ENCODE measurements around the gene CNKSR3.

The CNKSR3 gene

DNA sequence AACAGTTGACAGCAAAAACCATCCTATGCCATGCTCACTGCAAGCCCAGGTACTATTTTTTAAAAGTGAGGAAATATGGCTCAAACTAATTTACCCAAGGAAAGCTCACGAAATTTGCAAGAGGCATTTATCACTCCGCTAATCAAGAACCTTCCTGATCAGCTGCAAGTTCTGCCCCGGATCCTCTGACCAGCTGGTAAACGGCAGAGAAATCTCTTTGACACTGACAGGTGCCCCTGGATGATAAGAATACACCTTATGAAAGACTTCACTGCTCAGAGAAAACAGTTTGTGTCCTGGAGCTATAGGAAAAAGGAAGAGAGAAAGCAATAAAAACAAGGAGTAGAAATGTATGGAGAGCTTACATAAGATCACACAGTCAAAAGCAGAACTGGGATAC, 6.4 kb downstream of the CNKSR3 start:
- Mint-ChIP-seq H3K36me3 (ENCODE audit: low read depth) (no peaks in the 10 kb centered on the region), H3K4me3 (no peak overlapping the region), H3K27me3 (peaks cover 15% of the 10 kb centered on the region), H3K4me1 (ENCODE audit: low read depth) (peaks cover 15% of the 10 kb centered on the region), H3K27ac (no peak overlapping the region), H3K9me3 (no peaks in the 10 kb centered on the region)
- intact Hi-C loops (cut with micrococcal nuclease): no loop called here

DNA sequence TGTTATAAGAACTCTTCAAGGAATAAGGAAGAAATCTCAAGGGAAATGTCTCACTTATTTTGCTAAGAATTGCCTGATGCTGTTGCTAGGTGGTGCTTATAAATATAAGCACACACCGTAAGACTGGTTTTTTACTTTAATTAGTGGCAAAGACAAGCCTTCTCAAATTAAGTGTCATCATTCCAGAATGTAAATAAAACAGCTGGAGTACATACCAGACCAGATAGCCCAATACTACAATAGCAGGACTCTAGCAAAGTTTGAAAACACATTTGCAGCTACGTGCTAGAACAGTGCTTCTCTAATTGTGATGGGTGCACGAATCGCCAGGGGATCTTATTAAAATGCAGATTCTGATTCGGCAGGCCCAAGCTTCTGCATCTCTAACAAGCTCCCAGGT, 6.8 kb downstream of the CNKSR3 start:
- H3K36me3 Mint-ChIP-seq (ENCODE audit: low read depth): no peaks in the 10 kb centered on the region
- H3K4me1 Mint-ChIP-seq (ENCODE audit: low read depth): peaks cover 10% of the 10 kb centered on the region
- intact Hi-C loops (cut with micrococcal nuclease): no loop called here
- peaks cover 11% of the 10 kb centered on the region for H3K27me3 Mint-ChIP-seq
- H3K4me3 Mint-ChIP-seq: no peak overlapping the region
- H3K27ac Mint-ChIP-seq: no peak overlapping the region
- no peaks in the 10 kb centered on the region for H3K9me3 Mint-ChIP-seq

DNA sequence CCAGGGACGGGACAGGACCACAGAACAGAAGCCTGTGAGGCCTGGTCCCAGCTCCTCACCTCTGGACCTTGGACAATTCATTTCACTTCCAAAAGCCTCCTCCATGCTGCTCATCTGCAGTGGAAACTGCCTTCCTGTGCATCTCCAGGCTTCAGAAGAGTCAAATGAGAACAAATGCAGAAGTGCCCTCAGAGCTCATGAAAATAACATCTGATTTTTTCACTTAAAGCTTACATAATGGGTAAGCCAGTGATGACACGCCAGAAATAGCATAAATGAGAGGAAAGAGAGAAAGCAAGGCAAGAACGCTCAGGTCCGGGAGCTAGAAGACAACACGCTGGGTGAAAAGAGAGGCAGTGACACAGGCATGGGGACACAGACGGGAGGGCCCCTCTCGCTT, 7.9 kb downstream of the CNKSR3 start:
- intact Hi-C loops (cut with micrococcal nuclease): no loop called here
- Mint-ChIP-seq H3K27me3 (peaks cover 7% of the 10 kb centered on the region), H3K9me3 (no peaks in the 10 kb centered on the region), H3K36me3 (ENCODE audit: low read depth) (no peaks in the 10 kb centered on the region), H3K4me1 (ENCODE audit: low read depth) (peaks cover 10% of the 10 kb centered on the region), H3K27ac (no peak overlapping the region), H3K4me3 (no peak overlapping the region)

DNA sequence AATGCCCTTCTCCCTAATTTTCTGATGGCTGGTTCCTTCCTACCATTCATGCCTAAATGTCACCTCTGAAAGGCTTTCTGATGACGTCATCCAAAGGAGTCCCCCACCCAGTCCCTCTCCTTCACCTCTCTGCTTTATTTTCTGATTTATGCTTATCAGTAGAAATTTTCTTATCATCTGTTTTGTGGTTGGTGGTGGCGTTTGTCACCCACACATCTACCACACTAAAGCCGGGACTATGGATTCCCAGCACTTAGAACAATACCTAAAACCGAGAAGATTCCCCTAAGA, 9.0 kb downstream of the CNKSR3 start:
- H3K9me3 Mint-ChIP-seq: no peaks in the 10 kb centered on the region
- intact Hi-C loops (cut with micrococcal nuclease): no loop called here

DNA sequence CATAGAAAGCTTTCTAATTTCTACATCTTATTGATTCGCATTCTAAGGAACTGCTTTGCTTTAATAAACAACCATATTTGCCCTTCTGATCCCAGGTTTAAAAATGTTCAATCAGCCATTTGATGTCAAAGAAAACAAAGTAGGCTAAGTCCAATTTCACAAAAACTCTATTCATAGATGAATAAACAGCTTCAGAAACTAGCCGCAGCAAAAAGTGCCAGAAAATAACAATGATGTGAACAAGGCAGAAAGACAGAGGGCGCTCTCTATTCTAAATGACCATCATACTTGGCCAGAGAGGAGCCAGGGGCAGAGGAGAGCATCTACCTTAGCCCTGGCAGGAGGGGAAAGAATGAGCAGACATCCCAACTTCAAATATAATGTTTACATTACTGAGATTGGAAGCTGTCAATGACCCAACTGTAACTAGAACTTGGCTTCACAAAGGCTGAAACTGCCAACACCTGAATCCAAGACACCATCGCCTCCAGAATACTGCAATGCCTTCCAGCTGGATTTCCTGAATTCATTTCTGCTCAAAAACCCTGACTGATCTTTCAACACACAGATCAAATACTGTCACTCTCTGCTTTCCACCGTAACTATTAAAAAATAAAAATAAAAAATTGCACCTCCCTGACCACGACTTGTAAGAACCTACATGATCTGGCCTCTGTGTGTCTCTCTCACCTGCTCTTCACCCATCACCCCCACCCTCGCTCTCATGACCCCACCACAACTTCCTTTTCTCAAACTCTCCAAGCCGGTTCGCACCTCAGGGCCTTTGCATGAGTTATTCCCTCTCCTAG, 9.5 kb downstream of the CNKSR3 start:
- peaks cover 10% of the 10 kb centered on the region for H3K4me1 Mint-ChIP-seq (ENCODE audit: low read depth)
- H3K27ac Mint-ChIP-seq: no peak overlapping the region
- H3K4me3 Mint-ChIP-seq: no peak overlapping the region
- H3K27me3 Mint-ChIP-seq: peaks cover 3% of the 10 kb centered on the region
- no peaks in the 10 kb centered on the region for H3K36me3 Mint-ChIP-seq (ENCODE audit: low read depth)
- intact Hi-C loops (cut with micrococcal nuclease): no loop called here
- no peaks in the 10 kb centered on the region for H3K9me3 Mint-ChIP-seq

More for the DNA sequence above, 9.0 kb downstream of the CNKSR3 start:
- Mint-ChIP-seq H3K36me3 (ENCODE audit: low read depth) (no peaks in the 10 kb centered on the region), H3K4me1 (ENCODE audit: low read depth) (peaks cover 10% of the 10 kb centered on the region), H3K27ac (no peak overlapping the region), H3K4me3 (no peak overlapping the region), H3K27me3 (peaks cover 6% of the 10 kb centered on the region)

DNA sequence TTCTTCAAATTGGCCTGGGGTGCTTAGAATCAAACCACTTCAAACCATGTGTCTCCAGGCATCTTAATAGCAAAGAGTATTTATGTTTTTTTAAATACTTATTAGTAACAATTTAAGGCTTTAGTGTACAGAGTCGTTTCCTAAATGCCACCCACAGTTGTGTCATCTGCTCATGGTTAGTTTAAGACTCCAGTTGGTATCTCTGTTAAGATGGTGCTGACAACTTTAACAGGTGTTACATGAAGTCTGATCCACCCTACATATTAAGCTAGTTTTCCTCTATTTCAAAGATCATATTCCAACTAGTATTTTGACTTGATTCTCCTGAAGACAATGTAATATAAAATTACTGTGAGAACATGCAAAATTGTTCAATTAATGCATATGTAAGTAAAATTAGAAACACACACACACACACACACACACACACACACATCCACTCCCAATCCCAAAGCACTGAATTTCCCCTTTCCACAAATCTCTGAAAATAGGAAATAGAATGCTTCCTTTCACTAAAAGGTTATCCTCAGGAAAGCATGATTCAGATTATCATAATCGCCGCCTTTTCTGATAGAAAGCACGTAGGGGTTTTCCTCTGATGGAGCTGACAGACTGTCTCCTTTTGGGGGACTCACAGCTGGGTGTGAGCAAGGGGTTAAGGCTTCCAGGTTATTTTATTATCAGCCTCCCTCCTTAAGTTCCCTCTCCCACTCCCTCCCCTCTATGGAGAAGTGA, 10.5 kb downstream of the CNKSR3 start:
- Mint-ChIP-seq H3K4me1 (ENCODE audit: low read depth) (peaks cover 10% of the 10 kb centered on the region), H3K4me3 (no peak overlapping the region), H3K36me3 (ENCODE audit: low read depth) (no peaks in the 10 kb centered on the region), H3K27me3 (peaks cover 2% of the 10 kb centered on the region), H3K27ac (no peak overlapping the region), H3K9me3 (no peaks in the 10 kb centered on the region)
- intact Hi-C loops (cut with micrococcal nuclease): no loop called here

DNA sequence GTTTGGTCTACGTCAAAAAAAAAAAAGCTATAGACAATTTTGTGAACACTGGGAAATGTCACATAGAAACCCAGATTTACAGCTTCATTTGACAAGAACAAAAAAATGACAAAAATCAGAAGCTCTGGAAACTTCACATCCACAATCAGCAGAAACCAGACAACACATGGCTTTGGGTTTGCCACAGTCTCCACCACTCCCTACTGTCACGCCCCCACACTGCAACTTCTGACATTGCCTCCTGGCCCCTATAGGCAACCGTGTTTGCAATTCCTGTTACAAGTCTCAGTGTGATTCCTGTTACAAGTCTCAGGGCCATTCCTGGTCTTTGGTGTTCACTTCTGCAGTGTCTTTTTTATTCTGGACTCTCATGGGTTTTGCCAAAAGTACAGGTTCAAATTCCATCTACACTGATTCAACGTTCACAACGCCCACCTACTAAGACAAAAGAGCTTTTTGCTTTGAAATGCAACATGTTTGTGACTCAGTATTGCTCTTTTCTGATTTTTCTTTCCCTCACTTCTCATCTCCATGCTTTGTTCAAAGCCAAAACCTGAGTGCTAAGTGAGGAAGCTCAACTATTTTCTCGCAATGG, 12.0 kb downstream of the CNKSR3 start:
- no peak overlapping the region for H3K27ac Mint-ChIP-seq
- peaks cover 5% of the 10 kb centered on the region for H3K4me1 Mint-ChIP-seq (ENCODE audit: low read depth)
- intact Hi-C loops (cut with micrococcal nuclease): no loop called here
- peaks cover 2% of the 10 kb centered on the region for H3K27me3 Mint-ChIP-seq
- H3K9me3 Mint-ChIP-seq: no peaks in the 10 kb centered on the region
- H3K36me3 Mint-ChIP-seq (ENCODE audit: low read depth): no peaks in the 10 kb centered on the region
- H3K4me3 Mint-ChIP-seq: no peak overlapping the region

DNA sequence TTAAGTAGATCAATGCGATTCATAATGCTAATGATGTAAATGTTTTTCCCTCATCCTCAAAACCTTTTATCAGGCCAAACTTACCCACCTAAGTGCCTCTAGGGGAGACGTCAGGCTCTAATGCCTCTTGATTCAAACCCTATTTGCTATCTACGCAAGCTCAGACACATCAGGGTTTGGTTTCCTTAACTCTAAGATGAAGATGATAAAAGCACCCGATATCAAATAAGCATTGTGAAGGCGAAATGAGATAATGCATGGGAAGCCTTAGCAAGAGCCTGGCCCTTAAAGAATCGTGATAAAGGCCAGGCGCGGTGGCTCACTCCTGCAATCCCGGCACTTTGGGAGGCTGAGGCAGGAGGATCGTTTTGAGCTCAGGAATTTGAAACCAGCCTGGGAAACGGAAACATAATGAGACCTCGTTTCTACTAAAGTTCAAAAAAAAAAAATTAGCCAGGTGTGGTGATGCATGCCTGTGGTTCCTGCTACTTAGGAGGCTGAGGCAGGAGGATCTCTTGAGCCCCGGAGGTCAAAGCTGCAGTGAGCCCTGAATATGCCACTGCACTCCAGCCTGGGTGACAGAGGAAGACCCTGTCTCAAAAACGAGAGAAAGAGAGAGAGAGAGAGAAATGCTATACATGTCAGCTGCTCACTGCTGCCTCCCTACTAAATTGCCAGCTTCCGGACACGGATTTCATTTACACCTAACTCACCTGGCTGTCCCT, 13.5 kb downstream of the CNKSR3 start:
- Mint-ChIP-seq H3K4me1 (ENCODE audit: low read depth) (no peaks in the 10 kb centered on the region), H3K36me3 (ENCODE audit: low read depth) (no peaks in the 10 kb centered on the region), H3K9me3 (no peaks in the 10 kb centered on the region), H3K27me3 (no peaks in the 10 kb centered on the region), H3K4me3 (no peak overlapping the region), H3K27ac (no peak overlapping the region)
- intact Hi-C loops (cut with micrococcal nuclease): no loop called here

DNA sequence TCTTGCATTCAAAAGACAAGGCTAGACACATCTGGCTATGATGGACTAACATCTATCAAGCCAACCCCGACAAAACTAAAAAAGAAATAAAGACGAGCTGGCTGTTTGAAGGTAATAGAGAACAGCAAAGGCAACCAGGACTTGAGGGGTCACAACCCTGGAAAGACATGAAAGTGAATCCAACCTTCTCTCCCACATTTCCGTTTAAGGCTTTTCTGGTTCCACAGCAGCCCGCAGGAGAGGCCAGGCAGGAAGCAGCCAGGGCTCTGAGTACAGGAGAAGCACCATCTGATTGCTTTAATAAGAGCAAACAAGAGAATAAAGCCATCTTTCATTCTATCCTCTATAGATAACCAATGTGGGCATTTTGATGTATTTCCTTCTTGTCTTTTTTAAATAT, 14.3 kb downstream of the CNKSR3 start:
- Mint-ChIP-seq H3K27me3 (no peaks in the 10 kb centered on the region), H3K36me3 (ENCODE audit: low read depth) (no peaks in the 10 kb centered on the region)

DNA sequence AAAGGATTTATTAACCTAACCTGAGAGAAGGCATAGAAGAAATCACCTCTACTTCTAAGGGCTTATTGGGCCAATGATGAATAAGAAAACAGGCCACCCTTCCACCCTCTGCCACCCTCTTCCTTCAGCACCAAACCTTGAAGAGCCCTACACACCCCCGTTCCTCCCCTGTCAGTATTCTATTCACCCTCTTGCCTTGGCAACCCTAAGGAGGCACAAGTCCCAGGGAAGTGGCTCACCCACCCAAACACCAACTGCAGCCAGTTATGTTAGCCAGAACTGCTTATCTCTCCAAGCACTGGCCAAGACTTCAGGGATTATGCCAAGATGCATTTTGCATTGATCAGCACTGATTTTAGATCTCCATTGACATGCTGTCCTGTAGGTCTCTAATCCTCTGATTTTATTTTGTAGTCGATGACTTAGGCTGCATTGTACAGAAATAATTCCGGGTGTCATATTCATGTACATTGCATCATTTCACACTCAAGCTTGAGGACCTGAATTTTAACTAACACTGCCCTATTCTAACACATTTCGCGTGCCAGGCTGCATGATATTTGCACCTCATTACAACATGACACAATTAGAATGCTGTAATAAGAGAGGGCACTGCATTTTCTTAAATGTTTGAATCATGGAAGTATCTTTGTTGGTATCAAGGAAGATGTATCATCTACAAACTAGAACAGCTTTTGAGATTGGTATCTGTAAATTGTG, 15.7 kb downstream of the CNKSR3 start:
- Mint-ChIP-seq H3K27me3 (no peaks in the 10 kb centered on the region), H3K36me3 (ENCODE audit: low read depth) (no peaks in the 10 kb centered on the region), H3K4me1 (ENCODE audit: low read depth) (no peaks in the 10 kb centered on the region), H3K9me3 (no peaks in the 10 kb centered on the region), H3K4me3 (no peak overlapping the region), H3K27ac (no peak overlapping the region)
- intact Hi-C loops (cut with micrococcal nuclease): no loop called here

More for the DNA sequence above, 14.3 kb downstream of the CNKSR3 start:
- Mint-ChIP-seq H3K27ac (no peak overlapping the region), H3K4me1 (ENCODE audit: low read depth) (no peaks in the 10 kb centered on the region), H3K4me3 (no peak overlapping the region), H3K9me3 (no peaks in the 10 kb centered on the region)
- intact Hi-C loops (cut with micrococcal nuclease): no loop called here

DNA sequence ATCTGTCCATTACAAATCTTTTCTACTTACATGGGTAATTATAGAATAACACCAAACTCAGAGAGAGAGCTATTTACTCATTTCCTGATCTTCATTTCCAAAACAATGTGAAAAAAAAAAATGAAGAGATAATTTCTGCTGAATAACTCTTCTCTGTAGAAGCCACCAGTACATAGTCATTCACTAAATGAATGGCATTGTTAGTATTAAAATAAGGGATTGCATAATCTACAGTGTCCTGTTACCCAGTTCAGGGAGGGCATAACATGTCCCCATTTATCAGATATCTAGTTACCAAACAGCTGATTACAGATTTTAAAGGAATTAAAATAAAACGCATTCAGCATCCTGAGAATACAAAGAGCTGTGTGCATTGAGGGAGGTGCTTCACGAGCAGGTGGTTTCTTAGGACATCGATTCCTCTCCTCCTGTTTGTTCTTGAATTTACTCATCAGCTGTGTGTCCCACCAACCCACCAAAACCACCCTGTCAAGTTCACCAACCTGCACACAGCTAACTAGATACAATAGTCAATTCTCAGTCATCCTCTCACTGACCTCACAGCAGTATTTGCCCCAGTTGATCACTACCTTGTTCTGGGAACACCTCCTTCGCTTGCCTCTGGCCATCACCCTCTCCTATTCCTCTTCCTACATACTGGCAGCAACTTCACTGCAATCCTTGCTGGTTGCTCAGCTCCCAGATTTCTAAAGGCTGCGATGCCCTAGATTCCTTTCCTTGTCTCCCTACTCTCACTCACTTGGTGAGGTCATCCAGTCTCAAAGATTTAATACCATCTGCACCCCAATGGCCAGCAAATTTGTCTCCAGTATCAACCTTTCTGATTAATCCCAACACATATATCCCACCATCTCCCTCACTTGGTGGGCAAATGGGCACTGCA, 18.7 kb downstream of the CNKSR3 start:
- Mint-ChIP-seq H3K9me3 (no peaks in the 10 kb centered on the region), H3K36me3 (ENCODE audit: low read depth) (no peaks in the 10 kb centered on the region), H3K4me3 (no peak overlapping the region)

DNA sequence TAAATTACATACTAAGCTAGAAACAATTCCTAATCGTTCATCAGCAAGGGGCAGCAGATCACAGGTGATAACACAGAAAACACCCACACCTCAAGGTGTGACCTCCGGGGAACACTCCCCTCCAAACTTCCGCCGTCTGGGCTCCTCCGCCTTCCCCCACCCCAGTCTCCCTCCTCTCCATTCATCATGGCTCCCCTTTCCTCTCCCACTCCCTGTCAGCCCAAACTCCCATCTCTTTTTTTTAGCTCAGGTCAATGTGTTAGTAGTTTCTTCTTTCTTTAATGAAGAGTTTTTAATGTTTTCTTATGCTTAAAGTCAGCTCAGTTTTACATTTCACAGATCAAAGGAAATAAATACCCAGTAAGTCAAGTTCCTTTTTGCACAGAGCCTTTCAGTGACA, 20.7 kb downstream of the CNKSR3 start:
- H3K4me3 Mint-ChIP-seq: no peak overlapping the region
- H3K27me3 Mint-ChIP-seq: no peaks in the 10 kb centered on the region
- H3K9me3 Mint-ChIP-seq: no peaks in the 10 kb centered on the region
- no peak overlapping the region for H3K27ac Mint-ChIP-seq
- no peaks in the 10 kb centered on the region for H3K36me3 Mint-ChIP-seq (ENCODE audit: low read depth)
- intact Hi-C loops (cut with micrococcal nuclease): no loop called here
- H3K4me1 Mint-ChIP-seq (ENCODE audit: low read depth): no peaks in the 10 kb centered on the region

More for the DNA sequence above, 18.7 kb downstream of the CNKSR3 start:
- intact Hi-C loops (cut with micrococcal nuclease): no loop called here
- no peaks in the 10 kb centered on the region for H3K4me1 Mint-ChIP-seq (ENCODE audit: low read depth)
- no peaks in the 10 kb centered on the region for H3K27me3 Mint-ChIP-seq
- H3K27ac Mint-ChIP-seq: no peak overlapping the region
